ENCODE measurements around the gene GSTM1.

- TF ChIP-seq CTCF (IDR thresholded peaks at IDR 0.05; ENCODE audit: insufficient read depth, low read depth, low read length) (no peak), EZH2 (IDR thresholded peaks at IDR 0.05; ENCODE audit: insufficient read depth, low read length) (no peak)
Observed at GRCh38 chr1:109726007-109726406, 38.4 kb downstream of the GSTM1 start.

Data from astrocyte (in vitro differentiated cells and primary cell).